Caco-2 (cell line): ENCODE data around the gene ARAP1. TPM values are rescaled to one million over a fixed set of nuclear protein-coding genes. Genes with fewer than 3 reads are reported as not detected.

Experiments used
- BruUV-seq: library from RNA; stranded (reverse); fragments of 400-500 nt; replicated peaks from 2 replicates; lab custom pipeline; 2021; lab: Mats Ljungman, UMichigan
- CTCF ChIA-PET: fragments of 300-600 bp; sonication (Branson Sonifier 250); formaldehyde crosslinking; loops from one replicate; lab custom pipeline; 2022; ENCODE audit warnings: antibody characterized with exemption; lab: Charles Lee
- POLR2A ChIA-PET: fragments of 300-600 bp; sonication (Branson Sonifier 250); formaldehyde crosslinking; loops from one replicate; lab custom pipeline; 2022; ENCODE audit warnings: antibody characterized with exemption; lab: Charles Lee
- DNase-seq, 2 experiments: peaks; one replicate each; pipeline versions ENCODE4 v3.0.0 to v3.0.0-alpha.2; 2020 to 2022
- H3K27me3 ChIP-seq: replicated peaks from 2 replicates; pipeline ENCODE4 v1.6.0; 2011; ENCODE audit warnings: low read length; ENCODE audit not compliant: control insufficient read depth, insufficient read depth
- H3K36me3 ChIP-seq: 2 replicates; pipeline ENCODE4 v1.5.1; 2011; ENCODE audit warnings: low read length; ENCODE audit not compliant: control insufficient read depth, insufficient read depth
- H3K4me1 ChIP-seq: fragments of 250-450 bp; sonication (Bioruptor Pico); 2 replicates; pipeline ENCODE4 v1.5.1; 2020; ENCODE audit warnings: mild to moderate bottlenecking
- H3K4me3 ChIP-seq: 2 replicates; pipeline ENCODE4 v1.5.1; 2011; ENCODE audit warnings: low read depth, mild to moderate bottlenecking, control low read depth, low read length
- H3K9me3 ChIP-seq: fragments of 250-450 bp; sonication (Bioruptor Pico); 2 replicates; pipeline ENCODE4 v1.5.1; 2020; ENCODE audit warnings: mild to moderate bottlenecking, moderate library complexity
- H3K27ac Mint-ChIP-seq: one replicate; pipeline ENCODE4 v1.8.0; 2022; ENCODE audit warnings: mixed read lengths; ENCODE audit not compliant: unreplicated experiment
- H3K27me3 Mint-ChIP-seq: one replicate; pipeline ENCODE4 v1.8.0; 2022; ENCODE audit warnings: mixed read lengths; ENCODE audit not compliant: insufficient read depth, unreplicated experiment
- H3K36me3 Mint-ChIP-seq: one replicate; pipeline ENCODE4 v1.8.0; 2022; ENCODE audit warnings: mild to moderate bottlenecking, mixed read lengths; ENCODE audit not compliant: insufficient read depth, unreplicated experiment
- H3K4me1 Mint-ChIP-seq: one replicate; pipeline ENCODE4 v1.8.0; 2022; ENCODE audit warnings: low read depth, mixed read lengths; ENCODE audit not compliant: unreplicated experiment
- H3K4me3 Mint-ChIP-seq: one replicate; pipeline ENCODE4 v1.8.0; 2022; ENCODE audit warnings: mild to moderate bottlenecking, moderate library complexity, mixed read lengths; ENCODE audit not compliant: unreplicated experiment
- H3K9me3 Mint-ChIP-seq: one replicate; pipeline ENCODE4 v1.8.0; 2022; ENCODE audit warnings: mixed read lengths; ENCODE audit not compliant: unreplicated experiment
- intact Hi-C: fragments of 100-400 bp; cut with micrococcal nuclease; formaldehyde crosslinking; loops from one replicate; pipeline ENCODE4 v1.10.0; 2022; ENCODE audit not compliant: unreplicated experiment
- total RNA-seq: library from RNA; stranded (reverse); gene quantifications from 2 replicates; pipeline ENCODE4 v1.2.3, GENCODE V29; 2022
- TF ChIP-seq, protein P1 (sequence below), 2 experiments: fragments of 200-600 bp in 1 of 2; IDR thresholded peaks; 1 replicate in 1 of 2; 2 replicates in 1 of 2; pipeline versions ENCODE4 v1.5.1 to v1.8.0; 2011 to 2022; ENCODE audit warnings: antibody characterized with exemption in 1 of 2, control low read depth in 1 of 2, inconsistent platforms in 1 of 2, low read depth in 1 of 2, low read length in 1 of 2, mild to moderate bottlenecking in 1 of 2, moderate library complexity in 1 of 2; ENCODE audit not compliant: insufficient read depth in 1 of 2, severe bottlenecking in 1 of 2, unreplicated experiment in 1 of 2

The ARAP1 gene
- total RNA-seq, 1 experiment from 2014 or later, result 87.1 TPM

DNA sequence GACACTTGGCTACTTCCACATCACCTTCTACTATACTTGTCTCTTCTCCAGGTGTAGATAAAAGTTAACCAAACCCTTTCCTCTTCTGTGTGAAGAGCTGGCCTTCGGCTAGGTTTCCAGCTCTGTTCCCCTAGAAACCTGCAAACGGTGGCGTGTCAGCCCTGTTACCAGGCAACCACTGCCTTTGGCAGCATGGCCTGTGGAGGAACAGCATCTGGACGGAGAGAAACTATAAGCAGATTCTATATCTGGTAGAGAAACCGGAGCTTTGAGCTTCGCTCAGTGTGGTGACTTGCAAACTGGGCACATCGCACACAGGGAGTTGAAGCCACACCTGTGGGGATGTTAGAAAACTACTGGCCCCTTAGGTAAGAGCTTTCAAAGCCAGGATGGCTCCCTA is 35.9 kb downstream of the ARAP1 start:
- no peak overlapping the region for H3K27ac Mint-ChIP-seq
- Histone ChIP-seq H3K9me3 (no peaks in the 10 kb centered on the region), H3K4me1 (no peaks in the 10 kb centered on the region), H3K36me3 (0 out of 2 replicates have a peak, but pooled peaks cover 4% of the 10 kb centered on the region), H3K27me3 (no peaks in the 10 kb centered on the region), H3K4me3 (no peak overlapping the region)
- CTCF ChIA-PET, result interaction anchor here (0.6 to 1.5 kb wide), 4 partner anchors 9 to 1358 kb away, joined by 4 to 6 read pairs (median 4); partner anchors contain the start of gene ARAP1
- POLR2A ChIA-PET, result interaction anchor here (0.6 kb wide), 1 partner anchor 81 kb away, joined by 4 read pairs; no protein-coding TSS in a partner anchor
- no peak overlapping the region for H3K4me3 Mint-ChIP-seq
- peaks cover 6% of the 10 kb centered on the region for H3K36me3 Mint-ChIP-seq
- H3K27me3 Mint-ChIP-seq, result no peaks in the 10 kb centered on the region
- DNase-seq, result no peak
- BruUV-seq, result no TSS peak
- intact Hi-C loops, result no loop called here
- TF ChIP-seq, protein P1, sequence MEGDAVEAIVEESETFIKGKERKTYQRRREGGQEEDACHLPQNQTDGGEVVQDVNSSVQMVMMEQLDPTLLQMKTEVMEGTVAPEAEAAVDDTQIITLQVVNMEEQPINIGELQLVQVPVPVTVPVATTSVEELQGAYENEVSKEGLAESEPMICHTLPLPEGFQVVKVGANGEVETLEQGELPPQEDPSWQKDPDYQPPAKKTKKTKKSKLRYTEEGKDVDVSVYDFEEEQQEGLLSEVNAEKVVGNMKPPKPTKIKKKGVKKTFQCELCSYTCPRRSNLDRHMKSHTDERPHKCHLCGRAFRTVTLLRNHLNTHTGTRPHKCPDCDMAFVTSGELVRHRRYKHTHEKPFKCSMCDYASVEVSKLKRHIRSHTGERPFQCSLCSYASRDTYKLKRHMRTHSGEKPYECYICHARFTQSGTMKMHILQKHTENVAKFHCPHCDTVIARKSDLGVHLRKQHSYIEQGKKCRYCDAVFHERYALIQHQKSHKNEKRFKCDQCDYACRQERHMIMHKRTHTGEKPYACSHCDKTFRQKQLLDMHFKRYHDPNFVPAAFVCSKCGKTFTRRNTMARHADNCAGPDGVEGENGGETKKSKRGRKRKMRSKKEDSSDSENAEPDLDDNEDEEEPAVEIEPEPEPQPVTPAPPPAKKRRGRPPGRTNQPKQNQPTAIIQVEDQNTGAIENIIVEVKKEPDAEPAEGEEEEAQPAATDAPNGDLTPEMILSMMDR (IDR thresholded peaks at IDR 0.05; ENCODE audit: insufficient read depth in 1 of 2, low read depth in 1 of 2, low read length in 1 of 2, severe bottlenecking in 1 of 2, unreplicated experiment in 1 of 2), result no peak
- no peaks in the 10 kb centered on the region for H3K9me3 Mint-ChIP-seq
- H3K4me1 Mint-ChIP-seq, result peaks cover 7% of the 10 kb centered on the region

DNA sequence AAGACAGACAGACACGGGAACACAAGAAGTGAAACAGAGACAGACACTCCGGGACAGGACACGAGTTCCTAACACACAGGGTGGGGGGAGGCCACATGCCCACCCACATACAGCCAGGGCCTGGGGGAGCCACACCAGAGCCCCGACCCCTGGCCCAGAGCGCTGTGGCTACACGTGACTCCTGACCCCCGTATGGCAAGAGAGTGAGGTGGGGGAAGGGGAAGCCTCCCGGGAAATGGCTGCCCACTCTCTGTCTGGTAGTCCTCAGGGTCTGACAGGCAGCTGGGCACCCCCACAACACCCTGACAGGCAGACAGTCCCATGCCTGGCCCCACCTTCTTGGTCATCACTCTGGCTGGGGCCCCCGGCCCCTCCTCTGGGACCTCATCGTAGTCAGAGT is 39.4 kb downstream of the ARAP1 start:
- Histone ChIP-seq H3K4me1 (no peaks in the 10 kb centered on the region), H3K9me3 (no peaks in the 10 kb centered on the region), H3K36me3 (peaks cover 6% of the 10 kb centered on the region; the same call in 1 of the 2 replicates), H3K4me3 (no peak overlapping the region), H3K27me3 (no peaks in the 10 kb centered on the region)
- TF ChIP-seq, protein P1 (IDR thresholded peaks at IDR 0.05; ENCODE audit: insufficient read depth in 1 of 2, low read depth in 1 of 2, low read length in 1 of 2, severe bottlenecking in 1 of 2, unreplicated experiment in 1 of 2), result no peak
- POLR2A ChIA-PET, result no interaction called here
- Mint-ChIP-seq H3K36me3 (peaks cover 26% of the 10 kb centered on the region), H3K4me1 (peaks cover 7% of the 10 kb centered on the region), H3K27ac (peak overlapping the region; percentile 1), H3K9me3 (no peaks in the 10 kb centered on the region), H3K27me3 (no peaks in the 10 kb centered on the region), H3K4me3 (no peak overlapping the region)
- CTCF ChIA-PET, result no interaction called here
- BruUV-seq, result no TSS peak
- DNase-seq, result no peak
- intact Hi-C loops, result no loop called here

DNA sequence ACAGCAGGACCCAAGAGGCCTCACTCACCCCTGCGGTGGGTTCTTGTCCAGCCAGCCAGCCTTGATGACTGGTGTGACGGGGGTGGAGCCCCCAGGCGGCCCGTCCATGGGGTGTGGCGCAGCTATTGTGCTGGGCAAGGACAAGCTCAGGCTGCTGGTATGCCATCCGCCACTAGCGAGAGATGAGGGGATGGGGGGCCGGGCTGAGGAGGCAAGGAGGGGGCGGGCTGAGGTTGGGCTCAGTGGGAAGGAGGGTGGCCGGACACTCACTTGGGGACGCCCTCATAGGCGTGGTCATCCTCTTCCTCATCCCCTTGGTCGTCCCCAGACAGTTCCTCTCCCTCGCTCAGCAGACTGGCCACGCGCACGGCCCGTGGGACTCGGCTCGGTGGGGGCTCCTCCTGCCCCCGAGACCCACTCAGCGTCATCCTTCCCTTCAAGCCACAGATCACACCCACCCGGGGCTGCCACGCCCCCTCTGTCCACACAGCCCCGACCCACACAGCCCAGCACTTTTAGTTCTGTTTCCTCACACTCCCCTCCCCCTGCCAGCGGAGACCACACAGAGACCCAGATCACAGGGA is 39.9 kb downstream of the ARAP1 start:
- CTCF ChIA-PET, result interaction anchor here (0.6 kb wide), 2 partner anchors 123 to 593 kb away, joined by 3 to 4 read pairs; no protein-coding TSS in a partner anchor

More for the DNA sequence above, 39.9 kb downstream of the ARAP1 start:
- no peaks in the 10 kb centered on the region for H3K4me1 ChIP-seq
- TF ChIP-seq, protein P1 (IDR thresholded peaks at IDR 0.05; ENCODE audit: insufficient read depth in 1 of 2, low read depth in 1 of 2, low read length in 1 of 2, severe bottlenecking in 1 of 2, unreplicated experiment in 1 of 2), result no peak
- H3K9me3 Mint-ChIP-seq, result no peaks in the 10 kb centered on the region
- no peak for DNase-seq
- H3K4me3 ChIP-seq, result no peak overlapping the region
- H3K27ac Mint-ChIP-seq, result peak overlapping the region; percentile 1
- peaks cover 7% of the 10 kb centered on the region for H3K4me1 Mint-ChIP-seq
- no peaks in the 10 kb centered on the region for H3K27me3 Mint-ChIP-seq
- POLR2A ChIA-PET, result no interaction called here
- no peaks in the 10 kb centered on the region for H3K27me3 ChIP-seq
- H3K9me3 ChIP-seq, result no peaks in the 10 kb centered on the region
- intact Hi-C loops, result no loop called here
- BruUV-seq, result no TSS peak
- no peak overlapping the region for H3K4me3 Mint-ChIP-seq
- H3K36me3 Mint-ChIP-seq, result peaks cover 31% of the 10 kb centered on the region
- H3K36me3 ChIP-seq, result peaks cover 10% of the 10 kb centered on the region; the same call in 1 of the 2 replicates
